IPS-15b (cell line): Measurements from ENCODE around the gene GOLGA2.

Experiments used
- H3K27me3 ChIP-seq: one replicate; pipeline ENCODE4 v1.6.1; 2013; ENCODE audit warnings: low read length; ENCODE audit not compliant: control insufficient read depth, insufficient read depth
- H3K36me3 ChIP-seq: one replicate; pipeline ENCODE4 v1.6.1; 2013; ENCODE audit warnings: low read length; ENCODE audit not compliant: control insufficient read depth, insufficient read depth
- H3K4me1 ChIP-seq: one replicate; pipeline ENCODE4 v1.6.1; 2013; ENCODE audit warnings: mild to moderate bottlenecking, low read length; ENCODE audit not compliant: control insufficient read depth, insufficient read depth
- H3K4me3 ChIP-seq: one replicate; pipeline ENCODE4 v1.5.1; 2013; ENCODE audit warnings: low read depth, low read length
- H3K9ac ChIP-seq: one replicate; pipeline ENCODE4 v1.6.1; 2013; ENCODE audit warnings: low read depth, mild to moderate bottlenecking, low read length
- H3K9me3 ChIP-seq: one replicate; pipeline ENCODE4 v1.6.1; 2013; ENCODE audit warnings: mild to moderate bottlenecking, low read length; ENCODE audit not compliant: control insufficient read depth, insufficient read depth

Gene GOLGA2

GRCh38 chr9:128275198-128276007, at the start of gene GOLGA2:
Gene GOLGA2 (minus strand): TSS chr9:128276007. CDS start chr9:128275976, 31 bp downstream.
- H3K4me1 ChIP-seq, result no peaks in the 10 kb centered on the region
- H3K36me3 ChIP-seq, result peaks cover 12% of the 10 kb centered on the region
- H3K9ac ChIP-seq, result peak within 1 kb of the TSS; percentile 83
- no peaks in the 10 kb centered on the region for H3K27me3 ChIP-seq
- peak within 1 kb of the TSS; percentile 99 for H3K4me3 ChIP-seq
- H3K9me3 ChIP-seq, result no peaks in the 10 kb centered on the region

GRCh38 chr9:128324401-128324800, 48.6 kb upstream of the GOLGA2 start:
- peaks cover 12% of the 10 kb centered on the region for H3K36me3 ChIP-seq
- H3K9me3 ChIP-seq, result no peaks in the 10 kb centered on the region
- no peaks in the 10 kb centered on the region for H3K4me1 ChIP-seq
- no peak overlapping the region for H3K4me3 ChIP-seq
- H3K9ac ChIP-seq, result no peak overlapping the region
- H3K27me3 ChIP-seq, result no peaks in the 10 kb centered on the region

- no peaks in the 10 kb centered on the region for H3K27me3 ChIP-seq
- peak overlapping the region; percentile 99 for H3K4me3 ChIP-seq
- no peak overlapping the region for H3K9ac ChIP-seq
- H3K9me3 ChIP-seq, result no peaks in the 10 kb centered on the region
- H3K36me3 ChIP-seq, result peaks cover 12% of the 10 kb centered on the region
- no peaks in the 10 kb centered on the region for H3K4me1 ChIP-seq
These were observed 48.0 kb upstream of the GOLGA2 start for GRCh38 chr9:128323791-128324190.

- no peaks in the 10 kb centered on the region for H3K9me3 ChIP-seq
- H3K27me3 ChIP-seq, result no peaks in the 10 kb centered on the region
- H3K4me3 ChIP-seq, result peak overlapping the region; percentile 99
- H3K9ac ChIP-seq, result peak overlapping the region; percentile 91
- peaks cover 10% of the 10 kb centered on the region for H3K36me3 ChIP-seq
- no peaks in the 10 kb centered on the region for H3K4me1 ChIP-seq
These were observed 47.5 kb upstream of the GOLGA2 start for GRCh38 chr9:128323212-128323730.

- H3K27me3 ChIP-seq, result no peaks in the 10 kb centered on the region
- H3K4me1 ChIP-seq, result no peaks in the 10 kb centered on the region
- peak within 1 kb of the TSS; percentile 99 for H3K4me3 ChIP-seq
- H3K36me3 ChIP-seq, result peaks cover 10% of the 10 kb centered on the region
- no peaks in the 10 kb centered on the region for H3K9me3 ChIP-seq
- peak within 1 kb of the TSS; percentile 91 for H3K9ac ChIP-seq
These were observed 46.8 kb upstream of the GOLGA2 start, which contains the start of the genes COQ4 and TRUB2 for GRCh38 chr9:128322404-128323211. Gene COQ4 (plus strand): TSS chr9:128322839. CDS start chr9:128322859, 20 bp downstream. Gene TRUB2 (minus strand): TSS chr9:128322447. CDS start chr9:128322408, 39 bp downstream.

GRCh38 chr9:128321879-128322403, 46.1 kb upstream of the GOLGA2 start:
- H3K36me3 ChIP-seq, result peaks cover 13% of the 10 kb centered on the region
- no peak overlapping the region for H3K9ac ChIP-seq
- H3K9me3 ChIP-seq, result no peaks in the 10 kb centered on the region
- H3K4me3 ChIP-seq, result peak overlapping the region; percentile 99
- H3K4me1 ChIP-seq, result no peaks in the 10 kb centered on the region
- H3K27me3 ChIP-seq, result no peaks in the 10 kb centered on the region

GRCh38 chr9:128321343-128321742, 45.5 kb upstream of the GOLGA2 start:
- H3K36me3 ChIP-seq, result peaks cover 19% of the 10 kb centered on the region
- peak overlapping the region; percentile 99 for H3K4me3 ChIP-seq
- H3K27me3 ChIP-seq, result no peaks in the 10 kb centered on the region
- no peaks in the 10 kb centered on the region for H3K9me3 ChIP-seq
- H3K4me1 ChIP-seq, result no peaks in the 10 kb centered on the region
- H3K9ac ChIP-seq, result no peak overlapping the region

GRCh38 chr9:128317629-128318028, 41.8 kb upstream of the GOLGA2 start:
- no peaks in the 10 kb centered on the region for H3K4me1 ChIP-seq
- no peaks in the 10 kb centered on the region for H3K9me3 ChIP-seq
- no peaks in the 10 kb centered on the region for H3K27me3 ChIP-seq
- no peak overlapping the region for H3K9ac ChIP-seq
- peaks cover 24% of the 10 kb centered on the region for H3K36me3 ChIP-seq
- H3K4me3 ChIP-seq, result no peak overlapping the region

GRCh38 chr9:128316421-128316820, 40.6 kb upstream of the GOLGA2 start:
- no peak overlapping the region for H3K9ac ChIP-seq
- no peaks in the 10 kb centered on the region for H3K4me1 ChIP-seq
- no peaks in the 10 kb centered on the region for H3K9me3 ChIP-seq
- H3K36me3 ChIP-seq, result peaks cover 26% of the 10 kb centered on the region
- no peak overlapping the region for H3K4me3 ChIP-seq
- H3K27me3 ChIP-seq, result no peaks in the 10 kb centered on the region

- Histone ChIP-seq H3K4me3 (no peak overlapping the region), H3K4me1 (no peaks in the 10 kb centered on the region), H3K9me3 (no peaks in the 10 kb centered on the region), H3K9ac (no peak overlapping the region), H3K27me3 (no peaks in the 10 kb centered on the region), H3K36me3 (peaks cover 38% of the 10 kb centered on the region)
These were observed 38.9 kb upstream of the GOLGA2 start for GRCh38 chr9:128314697-128315096.

GRCh38 chr9:128310461-128310860, 34.7 kb upstream of the GOLGA2 start:
- peaks cover 34% of the 10 kb centered on the region for H3K36me3 ChIP-seq

More at GRCh38 chr9:128310461-128310860, 34.7 kb upstream of the GOLGA2 start:
- Histone ChIP-seq H3K9me3 (no peaks in the 10 kb centered on the region), H3K4me1 (no peaks in the 10 kb centered on the region), H3K27me3 (no peaks in the 10 kb centered on the region), H3K9ac (no peak overlapping the region), H3K4me3 (no peak overlapping the region)
